Measurements from ENCODE around the gene ADAMTS17. TPM values are rescaled to one million over a fixed set of nuclear protein-coding genes. Genes with fewer than 3 reads are reported as not detected.

ADAMTS17 gene
- total and polyA plus RNA-seq, 9 of the 15 experiments (the other 6 are each of a cell fraction or from before 2014, with no cell fraction given) = 0.01 to 0.14 (median 0.07) TPM; not detected in 6

DNA sequence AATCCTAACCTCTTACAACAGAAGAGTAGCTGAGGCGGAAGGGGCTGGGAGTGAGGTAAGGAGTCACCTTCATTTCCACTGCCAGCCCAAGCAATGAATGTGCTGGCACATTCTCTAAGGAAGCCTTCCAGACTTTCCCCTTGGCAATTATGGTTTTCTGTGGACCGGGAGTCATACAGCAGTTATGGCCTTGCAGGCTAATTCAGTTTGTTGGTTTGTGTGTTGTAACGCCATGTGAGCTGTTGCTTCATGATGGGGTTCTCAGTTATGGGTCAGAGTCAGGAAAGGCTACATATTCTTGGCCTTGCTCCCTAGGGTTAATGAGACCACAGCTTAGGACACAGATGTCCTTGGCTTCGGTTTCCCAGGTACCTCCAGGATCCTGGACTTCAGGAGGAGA, 137.0 kb downstream of the ADAMTS17 start:
- Histone ChIP-seq H3K4me3 (no peak overlapping the region), H3K27ac (ENCODE audit: extremely low read depth, low read depth, low read length) (no peak overlapping the region), H3K4me1 (replicated peaks in 1 of 2; ENCODE audit: control insufficient read depth in 2 of 2, insufficient read depth in 2 of 2, low read length in 2 of 2) (no peaks in the 10 kb centered on the region), H3K4me2 (ENCODE audit: insufficient read depth, low read length) (no peak overlapping the region), H3K9ac (ENCODE audit: insufficient read depth in 1 of 2, low read depth in 2 of 2, low read length in 2 of 2) (no peak overlapping the region), H3K79me2 (ENCODE audit: control insufficient read depth, insufficient read depth, low read length) (no peaks in the 10 kb centered on the region), H3K27me3 (ENCODE audit: control insufficient read depth in 2 of 2, insufficient read depth in 2 of 2, low read length in 2 of 2) (peaks cover 3 to 58% of the 10 kb centered on the region in 2 experiments; a peak in 3 of 5 replicates), H3K36me3 (ENCODE audit: control insufficient read depth, insufficient read depth, low read length) (no peaks in the 10 kb centered on the region), H2AFZ (ENCODE audit: low read depth, low read length) (no peak overlapping the region), H4K20me1 (replicated peaks; ENCODE audit: control insufficient read depth, insufficient read depth, low read length) (no peaks in the 10 kb centered on the region), H3K9me3 (replicated peaks; ENCODE audit: control insufficient read depth, insufficient read depth, low read depth, low read length) (no peaks in the 10 kb centered on the region), H3K9me1 (ENCODE audit: control insufficient read depth, insufficient read depth, low read length) (no peaks in the 10 kb centered on the region)
- BruUV-seq (replicated peaks) = no TSS peak
- TF ChIP-seq, protein P1, sequence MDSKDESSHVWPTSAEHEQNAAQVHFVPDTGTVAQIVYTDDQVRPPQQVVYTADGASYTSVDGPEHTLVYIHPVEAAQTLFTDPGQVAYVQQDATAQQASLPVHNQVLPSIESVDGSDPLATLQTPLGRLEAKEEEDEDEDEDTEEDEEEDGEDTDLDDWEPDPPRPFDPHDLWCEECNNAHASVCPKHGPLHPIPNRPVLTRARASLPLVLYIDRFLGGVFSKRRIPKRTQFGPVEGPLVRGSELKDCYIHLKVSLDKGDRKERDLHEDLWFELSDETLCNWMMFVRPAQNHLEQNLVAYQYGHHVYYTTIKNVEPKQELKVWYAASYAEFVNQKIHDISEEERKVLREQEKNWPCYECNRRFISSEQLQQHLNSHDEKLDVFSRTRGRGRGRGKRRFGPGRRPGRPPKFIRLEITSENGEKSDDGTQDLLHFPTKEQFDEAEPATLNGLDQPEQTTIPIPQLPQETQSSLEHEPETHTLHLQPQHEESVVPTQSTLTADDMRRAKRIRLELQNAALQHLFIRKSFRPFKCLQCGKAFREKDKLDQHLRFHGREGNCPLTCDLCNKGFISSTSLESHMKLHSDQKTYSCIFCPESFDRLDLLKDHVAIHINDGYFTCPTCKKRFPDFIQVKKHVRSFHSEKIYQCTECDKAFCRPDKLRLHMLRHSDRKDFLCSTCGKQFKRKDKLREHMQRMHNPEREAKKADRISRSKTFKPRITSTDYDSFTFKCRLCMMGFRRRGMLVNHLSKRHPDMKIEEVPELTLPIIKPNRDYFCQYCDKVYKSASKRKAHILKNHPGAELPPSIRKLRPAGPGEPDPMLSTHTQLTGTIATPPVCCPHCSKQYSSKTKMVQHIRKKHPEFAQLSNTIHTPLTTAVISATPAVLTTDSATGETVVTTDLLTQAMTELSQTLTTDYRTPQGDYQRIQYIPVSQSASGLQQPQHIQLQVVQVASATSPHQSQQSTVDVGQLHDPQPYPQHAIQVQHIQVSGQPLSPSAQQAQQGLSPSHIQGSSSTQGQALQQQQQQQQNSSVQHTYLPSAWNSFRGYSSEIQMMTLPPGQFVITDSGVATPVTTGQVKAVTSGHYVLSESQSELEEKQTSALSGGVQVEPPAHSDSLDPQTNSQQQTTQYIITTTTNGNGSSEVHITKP (IDR thresholded peaks at IDR 0.05; ENCODE audit: partially characterized antibody) = no peak
- TF ChIP-seq NFXL1 (CRISPR knock-in tag; IDR thresholded peaks at IDR 0.05) (no peak), RBM15 (IDR thresholded peaks at IDR 0.05; ENCODE audit: insufficient read depth, low read length) (no peak)
- DNase-seq (ENCODE audit: extremely low read depth in 1 of 4, low spot score in 3 of 4) (no peak), FAIRE-seq (no peak), ATAC-seq (no peak)
- ChIA-PET POLR2A (no interaction called here), CTCF (ENCODE audit: low intra/inter-chr PET ratio) (no interaction called here)
- 0% methylated on average over 4 of the region's 4 CpGs for WGBS (ENCODE audit: insufficient coverage, low coverage, missing lambda C conversion rate)
- in situ Hi-C loops (cut with MboI) = no loop called here
- intact Hi-C loops (cut with micrococcal nuclease) = no loop called here
